ENCODE measurements around the gene P4HA1.
"Not testable (repeated sequence)": the region's sequence is repeated elsewhere in the genome, so short reads cannot be mapped to it uniquely, and the experiment has no call there.

P4HA1 gene

GRCh38 chr10:73042130-73042529, 54.5 kb downstream of the P4HA1 start:
- DNase-seq, result no peak

- no peak for DNase-seq
These were observed 57.0 kb downstream of the P4HA1 start for GRCh38 chr10:73039635-73040034.

GRCh38 chr10:73036285-73036684, 60.4 kb downstream of the P4HA1 start:
- not testable (repeated sequence) for DNase-seq

- no peak for DNase-seq
These were observed 64.1 kb downstream of the P4HA1 start for GRCh38 chr10:73032536-73032935.

- DNase-seq, result not testable (repeated sequence)
These were observed 70.0 kb downstream of the P4HA1 start for GRCh38 chr10:73026623-73027022.

- not testable (repeated sequence) for DNase-seq
These were observed 73.1 kb downstream of the P4HA1 start for GRCh38 chr10:73023455-73024070.

- not testable (repeated sequence) for DNase-seq
These were observed 73.7 kb downstream of the P4HA1 start for GRCh38 chr10:73022961-73023360.

- DNase-seq, result not testable (repeated sequence)
These were observed 75.0 kb downstream of the P4HA1 start for GRCh38 chr10:73021538-73022164.

- no peak for DNase-seq
These were observed 75.6 kb downstream of the P4HA1 start for GRCh38 chr10:73021050-73021449.

- no peak for DNase-seq
These were observed 77.6 kb downstream of the P4HA1 start for GRCh38 chr10:73019100-73019499.

- DNase-seq, result no peak
These were observed 78.0 kb downstream of the P4HA1 start for GRCh38 chr10:73018632-73019031.

GRCh38 chr10:73017955-73018480, 78.6 kb downstream of the P4HA1 start:
- no peak for DNase-seq

GRCh38 chr10:73015779-73016178, 80.9 kb downstream of the P4HA1 start:
- no peak for DNase-seq

- DNase-seq, result no peak
These were observed 92.8 kb downstream of the P4HA1 start for GRCh38 chr10:73003822-73004221.

GRCh38 chr10:73000973-73001372, 95.7 kb downstream of the P4HA1 start:
- no peak for DNase-seq

GRCh38 chr10:72997099-72997498, 99.6 kb downstream of the P4HA1 start:
- DNase-seq, result no peak

GRCh38 chr10:72995459-72995858, 101.2 kb downstream of the P4HA1 start:
- DNase-seq, result not testable (repeated sequence)

- DNase-seq, result not testable (repeated sequence)
These were observed 106.9 kb downstream of the P4HA1 start for GRCh38 chr10:72989771-72990170.

GRCh38 chr10:72984618-72985017, 112.0 kb downstream of the P4HA1 start:
- DNase-seq, result not testable (repeated sequence)

- no peak for DNase-seq
These were observed 114.7 kb downstream of the P4HA1 start for GRCh38 chr10:72981882-72982529.

GRCh38 chr10:72981028-72981881, 115.4 kb downstream of the P4HA1 start:
- DNase-seq, result no peak

- no peak for DNase-seq
These were observed 116.3 kb downstream of the P4HA1 start for GRCh38 chr10:72980348-72980747.

GRCh38 chr10:72979709-72980108, 117.0 kb downstream of the P4HA1 start:
- no peak for DNase-seq

All from stimulated activated CD4-positive, alpha-beta T cell treated with anti-CD3 and anti-CD28 coated beads, Interleukin-15, amount 100 ng/mL, for 24 hours (primary cell).